Measurements from ENCODE around the gene SELENOF.

DNA sequence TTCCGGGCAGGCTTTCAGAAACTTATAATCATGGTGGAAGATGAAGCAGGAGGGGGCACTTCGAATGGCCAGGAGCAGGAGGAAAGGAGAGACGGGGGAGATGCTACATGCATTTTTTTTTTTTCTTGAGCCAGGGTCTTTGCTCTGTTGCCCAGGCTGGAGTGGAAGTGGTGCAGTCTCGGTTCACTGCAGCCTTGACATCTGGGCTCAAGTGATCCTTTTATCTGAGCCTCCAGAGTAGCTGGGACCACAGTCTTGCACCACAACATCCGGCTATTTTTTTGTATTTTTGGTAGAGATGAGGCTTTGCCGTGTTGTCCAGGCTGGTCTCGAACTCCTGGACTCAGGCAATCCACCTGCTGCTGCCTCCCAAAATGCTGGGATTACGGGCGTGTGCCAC lies 61.6 kb downstream of the SELENOF start:
- no peak for TF ChIP-seq POLR2AphosphoS5 (IDR thresholded peaks at IDR 0.05)
- TF ChIP-seq POLR2A (IDR thresholded peaks at IDR 0.05), result no peak
